UCSD-AML1 (cell line): ENCODE measurements around the gene NOL7.

Source experiments
- DNase-seq: peaks from one replicate; lab custom pipeline; 2025; ENCODE audit not compliant: unreplicated experiment; lab: John Stamatoyannopoulos, UW

Gene NOL7

GRCh38 chr6:13593720-13594119 lies 21.4 kb upstream of the NOL7 start:
- DNase-seq: no peak

GRCh38 chr6:13597073-13597472 lies 18.1 kb upstream of the NOL7 start:
- no peak for DNase-seq

- no peak for DNase-seq
Measured at GRCh38 chr6:13600036-13600435, 15.1 kb upstream of the NOL7 start.

DNA sequence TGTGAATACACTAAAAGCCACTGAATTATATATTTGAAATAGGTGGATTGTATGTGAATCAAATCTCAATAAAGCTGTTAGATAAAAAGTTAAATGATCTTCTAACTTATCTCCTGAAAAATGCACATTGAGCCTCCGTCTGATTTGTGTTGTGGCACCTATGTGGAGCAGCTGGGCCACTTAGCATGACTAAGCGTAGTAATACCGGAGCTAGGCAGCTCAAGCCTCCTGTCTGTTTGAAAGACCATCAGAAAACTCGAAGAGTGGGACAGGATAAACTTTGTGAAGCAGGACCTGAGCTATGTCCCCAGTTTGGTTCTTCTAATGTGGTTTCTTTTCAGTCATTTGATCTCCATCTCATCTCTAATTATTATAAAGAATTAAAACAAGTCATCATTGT lies 11.0 kb upstream of the NOL7 start:
- no peak for DNase-seq

GRCh38 chr6:13604546-13605416 lies 10.4 kb upstream of the NOL7 start:
- DNase-seq: no peak

- no peak for DNase-seq
Measured at GRCh38 chr6:13605634-13606033, 9.5 kb upstream of the NOL7 start.

DNA sequence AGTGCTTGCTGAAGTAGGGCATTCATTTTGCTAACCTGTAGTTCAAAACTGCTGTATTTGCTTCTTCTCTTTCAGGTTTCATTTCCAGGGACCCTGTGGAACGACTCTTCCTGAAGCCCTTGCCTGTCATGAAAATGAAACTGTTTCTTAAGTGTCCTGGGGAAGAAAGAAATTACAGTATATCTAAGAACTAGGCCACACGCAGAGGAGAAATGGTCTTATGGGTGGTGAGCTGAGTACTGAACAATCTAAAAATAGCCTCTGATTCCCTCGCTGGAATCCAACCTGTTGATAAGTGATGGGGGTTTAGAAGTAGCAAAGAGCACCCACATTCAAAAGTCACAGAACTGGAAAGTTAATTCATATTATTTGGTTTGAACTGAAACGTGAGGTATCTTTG lies 3.4 kb upstream of the NOL7 start:
- DNase-seq: no peak

GRCh38 chr6:13613029-13613594 lies 2.0 kb upstream of the NOL7 start:
- no peak for DNase-seq

DNA sequence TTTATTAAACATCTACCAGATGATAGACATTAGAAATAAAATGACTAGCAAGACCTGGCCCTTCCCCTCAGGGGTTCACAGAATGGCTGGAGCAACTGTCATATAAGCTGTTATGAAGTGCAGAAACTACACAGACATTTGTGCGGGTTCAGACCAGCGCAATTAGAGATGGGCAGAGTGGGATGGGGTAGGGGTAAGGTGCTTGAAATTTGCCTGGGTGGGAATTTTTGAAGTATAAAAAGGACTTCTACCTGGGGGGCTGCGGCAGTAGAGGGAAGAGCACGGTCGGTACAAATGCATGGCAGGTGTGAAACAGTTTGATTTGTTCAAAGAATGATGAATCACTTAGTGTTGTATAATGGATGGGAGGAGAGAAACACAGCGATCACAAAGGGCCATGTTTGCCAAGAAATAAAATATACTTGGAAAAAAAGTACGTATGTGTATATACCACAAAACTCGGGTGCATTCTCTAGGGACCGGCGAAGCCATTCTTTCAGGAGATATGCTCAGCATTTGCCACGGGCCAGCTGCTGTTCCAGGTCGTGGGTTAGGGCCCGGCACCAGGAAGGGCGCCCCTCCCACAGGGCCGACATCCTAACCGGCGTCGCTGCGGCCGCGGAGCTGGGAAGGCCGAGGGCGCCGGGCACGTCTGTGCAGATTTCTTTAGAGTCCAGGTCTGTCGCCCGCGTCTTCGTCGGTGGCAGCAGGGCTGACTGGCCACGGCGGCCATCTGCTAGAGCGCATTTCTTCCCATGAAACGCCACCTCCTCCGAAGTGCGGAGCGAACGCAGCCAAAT lies 809 bp upstream of the NOL7 start:
- DNase-seq: peak; percentile 80

DNA sequence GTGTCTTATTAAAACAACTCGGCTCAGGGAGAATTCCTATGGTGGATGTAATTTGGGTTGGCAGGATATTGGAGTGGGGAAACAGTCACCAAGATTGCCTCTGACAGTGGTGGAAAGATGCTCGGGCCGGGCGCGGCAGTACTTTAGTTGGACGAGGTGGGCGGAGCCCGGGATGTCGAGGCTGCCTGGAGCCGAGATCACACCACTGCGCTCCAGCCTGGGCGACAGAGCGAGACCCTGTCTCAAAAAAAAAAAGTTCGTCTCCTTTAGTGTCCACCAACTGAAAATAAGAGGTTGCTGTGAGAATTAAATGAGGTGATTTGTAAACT lies 621 bp downstream of the NOL7 start:
- peak; percentile 62 for DNase-seq

DNA sequence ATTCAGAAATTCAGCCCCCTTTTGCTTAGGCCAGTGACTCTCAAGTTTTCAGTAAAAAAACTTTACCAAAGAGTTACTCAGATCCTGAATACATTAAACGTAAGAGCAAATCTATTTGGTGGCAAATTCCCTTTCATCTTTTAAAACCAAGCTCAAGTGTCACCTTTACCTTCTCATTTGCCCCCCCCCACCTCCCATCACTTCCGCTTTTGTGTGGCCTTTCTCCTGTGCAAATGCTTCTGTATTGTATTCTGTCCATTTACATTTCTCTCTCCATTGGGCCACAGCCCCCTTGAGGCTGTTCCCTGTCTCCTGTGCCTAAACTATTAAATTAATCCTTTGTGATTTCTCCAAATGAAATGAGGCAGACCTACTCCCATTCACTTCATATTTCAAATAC lies 1.9 kb downstream of the NOL7 start:
- no peak for DNase-seq

- no peak for DNase-seq
Measured at GRCh38 chr6:13624871-13625288, 9.7 kb downstream of the NOL7 start.

DNA sequence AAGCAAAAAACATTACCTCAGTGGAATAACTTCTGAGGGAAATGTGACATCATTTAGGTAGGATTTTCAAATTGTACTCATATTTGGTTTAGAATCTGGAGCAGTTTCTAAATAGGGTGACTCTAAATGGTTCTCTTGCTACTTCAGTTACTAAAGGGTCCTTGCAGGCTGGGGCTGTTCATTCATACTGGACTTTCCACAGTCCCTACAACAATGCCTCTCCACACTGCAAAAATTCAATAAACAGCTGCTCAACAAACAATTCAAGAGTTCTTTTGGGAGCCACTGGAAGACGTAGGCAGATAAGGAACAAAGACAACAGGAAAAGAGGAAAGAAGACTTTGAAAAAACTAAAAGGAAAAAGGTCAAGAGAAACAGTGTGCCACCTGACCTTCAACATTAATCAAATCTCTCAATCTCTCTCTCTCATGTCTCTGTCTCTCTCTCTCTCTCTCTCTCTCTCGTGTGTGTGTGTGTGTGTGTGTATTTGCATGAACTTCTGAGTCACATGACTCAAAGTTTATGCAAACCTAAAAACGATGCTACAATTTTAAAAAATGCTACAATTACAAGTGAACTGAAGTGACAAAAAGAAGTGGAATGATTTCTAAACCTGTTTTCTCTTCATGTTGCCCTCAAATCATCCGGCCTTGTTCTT lies 14.5 kb downstream of the NOL7 start:
- no peak for DNase-seq

GRCh38 chr6:13630499-13630898 lies 15.4 kb downstream of the NOL7 start:
- no peak for DNase-seq

GRCh38 chr6:13633343-13633742 lies 18.2 kb downstream of the NOL7 start:
- no peak for DNase-seq

GRCh38 chr6:13635948-13636658 lies 21.0 kb downstream of the NOL7 start:
- DNase-seq: no peak

- DNase-seq: no peak
Measured at GRCh38 chr6:13638014-13638413, 22.9 kb downstream of the NOL7 start.

- no peak for DNase-seq
Measured at GRCh38 chr6:13638626-13639025, 23.5 kb downstream of the NOL7 start.

DNA sequence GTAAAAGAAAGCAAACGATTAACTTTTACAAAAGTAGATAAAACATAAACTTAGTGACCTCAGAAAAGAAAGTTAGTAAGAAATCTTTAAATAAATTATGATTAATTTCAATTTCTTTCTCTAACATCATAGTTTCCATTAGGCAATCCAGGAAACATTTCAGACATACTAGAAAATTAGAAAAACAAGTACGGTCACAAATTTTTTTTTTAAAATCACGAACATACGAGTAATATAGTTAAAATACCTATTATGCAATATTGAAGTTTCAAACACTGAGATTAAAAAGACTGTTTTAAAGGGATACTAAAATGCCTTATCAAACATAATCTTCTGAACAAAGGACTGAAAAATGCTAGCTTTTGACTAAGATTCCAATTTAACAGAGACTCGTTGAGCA lies 26.2 kb downstream of the NOL7 start:
- no peak for DNase-seq

DNA sequence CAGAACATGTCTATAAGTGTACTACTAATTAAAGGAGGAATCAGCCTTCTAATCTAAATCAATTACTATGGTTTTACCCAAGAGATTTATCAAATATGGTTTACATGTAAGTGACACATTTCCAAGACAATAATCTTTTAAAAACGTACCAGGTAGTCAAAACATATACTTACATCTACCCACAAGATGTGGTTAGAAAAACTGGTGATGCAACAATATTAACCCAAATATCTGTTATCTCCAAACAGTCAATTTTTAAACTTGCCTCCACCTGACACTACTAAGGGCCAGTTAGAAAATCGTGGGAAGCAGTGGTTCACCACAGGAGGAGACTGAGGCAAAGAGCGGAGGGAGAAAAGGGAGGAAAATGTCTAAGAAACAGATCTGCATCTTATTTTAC lies 28.0 kb downstream of the NOL7 start:
- no peak for DNase-seq

DNA sequence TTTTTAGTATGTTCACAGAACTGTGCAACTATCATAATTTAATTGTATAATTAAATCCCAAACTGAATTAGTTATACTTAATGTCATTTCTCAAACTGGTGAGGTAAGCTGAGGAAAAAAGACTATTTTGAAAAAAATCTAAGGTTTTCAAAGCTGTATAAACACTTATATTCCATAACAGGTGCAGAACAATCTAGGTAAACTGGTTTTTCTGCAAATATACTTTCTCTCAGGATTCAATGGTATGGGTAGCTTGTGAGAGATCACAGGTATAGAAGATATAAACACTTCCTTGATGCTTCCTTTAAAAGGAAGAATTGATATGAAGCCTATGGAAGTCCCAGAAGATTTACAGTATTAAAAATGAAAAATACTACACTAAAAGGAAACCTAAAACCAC lies 33.7 kb downstream of the NOL7 start:
- no peak for DNase-seq
